Measurements from ENCODE around the gene TPRKB.

- TF ChIP-seq, protein P1, sequence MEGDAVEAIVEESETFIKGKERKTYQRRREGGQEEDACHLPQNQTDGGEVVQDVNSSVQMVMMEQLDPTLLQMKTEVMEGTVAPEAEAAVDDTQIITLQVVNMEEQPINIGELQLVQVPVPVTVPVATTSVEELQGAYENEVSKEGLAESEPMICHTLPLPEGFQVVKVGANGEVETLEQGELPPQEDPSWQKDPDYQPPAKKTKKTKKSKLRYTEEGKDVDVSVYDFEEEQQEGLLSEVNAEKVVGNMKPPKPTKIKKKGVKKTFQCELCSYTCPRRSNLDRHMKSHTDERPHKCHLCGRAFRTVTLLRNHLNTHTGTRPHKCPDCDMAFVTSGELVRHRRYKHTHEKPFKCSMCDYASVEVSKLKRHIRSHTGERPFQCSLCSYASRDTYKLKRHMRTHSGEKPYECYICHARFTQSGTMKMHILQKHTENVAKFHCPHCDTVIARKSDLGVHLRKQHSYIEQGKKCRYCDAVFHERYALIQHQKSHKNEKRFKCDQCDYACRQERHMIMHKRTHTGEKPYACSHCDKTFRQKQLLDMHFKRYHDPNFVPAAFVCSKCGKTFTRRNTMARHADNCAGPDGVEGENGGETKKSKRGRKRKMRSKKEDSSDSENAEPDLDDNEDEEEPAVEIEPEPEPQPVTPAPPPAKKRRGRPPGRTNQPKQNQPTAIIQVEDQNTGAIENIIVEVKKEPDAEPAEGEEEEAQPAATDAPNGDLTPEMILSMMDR (optimal IDR thresholded peaks at IDR 0.05 in 1 of 3, IDR thresholded peaks at IDR 0.05 in 1 of 3, conservative IDR thresholded peaks at IDR 0.05 in 1 of 3; ENCODE audit: extremely low read depth in 1 of 3, insufficient read depth in 2 of 3, low read length in 3 of 3), result no peak
- TF ChIP-seq EZH2 (IDR thresholded peaks at IDR 0.05; ENCODE audit: low read length), result no peak
Measured at GRCh38 chr2:73736855-73737779, at the start of gene TPRKB.
